Measurements from ENCODE around the gene IFT80.

The IFT80 gene

Small RNAs within 50 kb of the gene (small RNA-seq; reads per million reads assigned to genes)
- gene MIR15B, result 12.9 to 126 reads per million in 2 experiments
- gene MIR16-2, result 1.3 to 11.0 reads per million in 2 experiments
